Activated T-cell treated with anti-CD3 and anti-CD28 coated beads for 24 hours (primary cell): ENCODE data around the gene CCR6.
"Not testable (repeated sequence)": the region's sequence is repeated elsewhere in the genome, so short reads cannot be mapped to it uniquely, and the experiment has no call there.

ENCODE experiments used
- DNase-seq: peaks from one replicate; pipeline ENCODE4 v3.0.0-alpha.2; 2020; ENCODE audit warnings: low read depth

The CCR6 gene

DNA sequence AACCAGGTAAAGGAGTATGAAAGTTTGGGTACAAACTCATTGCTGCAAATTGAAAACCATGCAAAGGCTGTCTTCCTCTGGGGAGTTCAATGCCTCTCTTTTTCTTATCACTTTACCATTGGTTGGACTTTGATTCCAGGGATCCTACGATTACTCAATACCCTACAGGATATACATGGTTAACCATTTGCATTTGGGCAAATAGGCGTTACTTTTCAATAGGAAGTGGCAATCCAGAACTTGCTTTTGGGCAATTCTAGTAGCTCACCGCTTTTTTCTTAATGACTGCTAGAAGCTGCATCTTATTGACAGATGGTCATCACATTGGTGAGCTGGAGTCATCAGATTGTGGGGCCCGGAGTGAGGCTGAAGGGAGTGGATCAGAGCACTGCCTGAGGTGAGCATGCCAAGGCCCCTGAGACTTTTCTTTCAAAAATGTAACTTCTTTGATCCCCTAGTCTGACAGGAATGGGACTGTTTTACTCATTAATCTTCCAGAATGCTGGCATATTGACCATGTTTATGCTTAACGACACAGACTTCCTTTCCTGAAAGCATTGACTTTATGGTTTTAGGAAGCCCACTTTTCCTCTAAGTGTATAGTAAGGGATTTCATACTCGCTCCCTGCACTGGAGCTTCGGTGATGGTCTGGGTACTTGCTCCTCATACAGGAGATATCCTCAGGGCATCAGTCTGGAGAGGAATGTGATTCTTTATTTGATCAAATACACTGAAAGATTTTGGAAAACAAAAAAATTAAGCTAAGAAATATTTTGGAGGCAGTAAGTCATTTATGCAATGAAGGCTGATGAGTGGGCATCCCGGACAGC lies at the start of gene CCR6:
Gene CCR6 (plus strand): TSS at position 270 of the 831 bp plus-strand sequence. CDS start 13,039 bp downstream, outside the sequence.
- no peak for DNase-seq

DNA sequence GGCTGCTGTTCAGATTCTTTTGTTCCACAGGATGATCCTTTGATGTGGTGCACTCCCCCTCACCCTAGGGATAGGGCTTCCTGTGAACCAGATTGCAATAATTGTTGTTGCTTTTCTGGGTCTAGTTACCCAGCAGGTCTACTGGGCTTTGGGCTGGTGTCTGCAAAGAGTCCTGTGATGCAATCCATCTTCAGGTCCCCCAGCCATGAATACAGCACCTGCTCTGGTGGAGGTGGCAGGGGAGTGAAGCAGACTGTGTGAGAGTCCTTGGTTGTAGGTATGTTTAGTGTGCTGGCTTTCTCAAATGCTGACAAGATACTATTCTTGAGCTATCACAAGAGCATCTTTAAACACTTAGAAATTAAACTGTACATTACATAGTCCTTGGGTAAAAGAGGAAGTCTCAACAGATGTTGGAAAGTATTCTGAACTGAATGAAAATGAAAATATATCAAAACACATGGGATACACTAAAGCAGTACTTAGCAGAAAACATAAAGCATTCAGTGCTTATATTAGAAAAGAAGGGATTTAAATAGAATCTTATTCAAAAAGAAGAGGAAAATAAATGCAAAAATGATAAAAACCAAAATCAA lies 49.1 kb upstream of the CCR6 start:
- no peak for DNase-seq

DNA sequence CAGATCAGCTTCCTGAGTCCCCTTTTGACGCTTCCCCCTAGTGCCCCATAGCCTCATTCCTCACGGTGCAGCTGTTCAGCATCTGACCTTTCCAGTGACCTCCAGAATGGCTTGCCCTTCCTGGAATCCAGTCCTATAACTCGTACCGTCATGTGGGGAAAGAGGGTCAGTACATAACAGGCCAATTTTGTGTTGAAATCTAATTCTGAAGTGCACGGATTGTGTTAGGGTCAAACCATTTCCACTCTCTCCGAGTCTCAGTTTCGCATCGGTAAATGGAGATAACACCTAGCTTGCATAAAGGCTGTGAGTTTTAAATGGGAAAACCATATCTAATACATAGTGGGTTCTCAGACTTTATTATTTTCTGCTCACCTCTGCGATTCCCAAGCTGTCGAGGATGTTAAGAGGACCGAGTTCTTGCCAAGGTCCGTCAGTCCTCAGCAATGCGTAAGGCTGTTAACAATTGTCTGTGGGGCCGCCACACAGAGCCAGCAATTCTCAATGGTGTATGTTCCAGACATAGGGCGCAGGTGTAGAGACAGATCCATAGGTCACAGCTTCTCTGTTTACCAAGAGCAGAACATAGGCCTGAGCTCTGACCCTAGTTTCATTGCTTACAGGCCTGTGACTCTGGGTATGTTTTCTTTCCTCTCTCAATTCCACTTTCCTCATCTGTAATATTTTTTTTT lies 45.5 kb upstream of the CCR6 start:
- DNase-seq = no peak

DNA sequence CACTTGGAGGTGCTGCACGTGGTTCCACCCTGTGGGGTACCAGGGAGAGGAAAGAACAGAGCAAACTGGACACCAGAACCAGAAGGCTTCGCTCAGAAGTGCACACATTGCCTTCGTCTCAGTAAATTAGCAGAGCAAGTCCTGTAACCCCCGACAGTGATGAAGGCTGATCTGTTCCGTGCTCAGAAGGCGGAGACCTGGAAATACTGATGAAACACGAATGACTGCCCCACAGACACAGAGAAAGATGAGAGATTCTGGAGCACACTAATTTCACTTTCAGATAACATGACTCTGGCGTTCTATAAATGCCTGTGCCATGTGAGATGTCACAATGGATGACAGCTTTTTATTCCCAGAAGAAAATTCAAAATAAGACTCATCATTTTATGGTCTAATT lies 44.2 kb upstream of the CCR6 start:
- no peak for DNase-seq

DNA sequence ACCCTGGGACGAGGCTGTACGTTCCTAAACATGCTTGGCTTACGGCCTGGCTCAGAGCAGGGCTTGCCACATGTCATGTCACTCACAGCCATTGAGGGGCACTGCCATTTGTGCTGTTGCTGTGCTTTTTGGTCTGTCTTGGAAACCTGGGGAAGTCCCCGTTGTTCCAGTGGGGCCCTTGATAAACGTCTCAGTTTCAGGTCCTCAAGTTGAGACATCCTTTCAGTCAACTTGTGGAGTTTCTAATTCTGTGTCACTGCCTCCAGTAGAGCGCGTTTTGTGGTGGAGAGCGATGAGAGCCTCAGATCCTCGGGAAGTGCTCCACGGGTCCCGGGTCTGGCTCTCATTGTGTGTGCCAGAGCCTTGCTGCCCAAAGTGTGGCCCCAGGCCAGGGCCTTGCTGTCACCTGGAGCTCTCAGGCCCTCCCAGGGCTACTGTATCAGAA lies 43.0 kb upstream of the CCR6 start:
- peak; percentile 55 for DNase-seq

DNA sequence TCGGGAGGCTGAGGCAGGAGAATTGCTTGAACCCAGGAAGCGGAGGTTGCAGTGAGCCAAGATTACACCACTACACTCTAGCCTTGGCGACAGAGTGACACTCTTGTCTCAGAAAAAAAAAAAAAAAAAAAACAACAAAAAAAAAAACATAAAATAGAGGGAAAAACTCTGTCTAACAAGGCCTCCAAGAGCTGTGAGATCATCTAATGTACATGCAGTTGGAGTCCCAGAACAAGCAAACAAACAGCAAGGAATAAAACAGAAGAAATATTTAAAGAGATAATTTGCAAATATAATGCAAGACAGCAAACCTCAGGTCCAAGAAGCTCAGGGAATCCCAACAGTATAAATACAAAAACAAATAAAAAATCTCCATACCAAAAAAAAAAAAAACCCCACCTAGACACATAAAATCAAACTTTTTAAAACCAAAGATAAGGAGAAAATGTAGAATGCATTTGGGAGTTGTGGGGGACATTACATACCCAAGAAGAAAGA lies 35.0 kb upstream of the CCR6 start:
- no peak for DNase-seq

DNA sequence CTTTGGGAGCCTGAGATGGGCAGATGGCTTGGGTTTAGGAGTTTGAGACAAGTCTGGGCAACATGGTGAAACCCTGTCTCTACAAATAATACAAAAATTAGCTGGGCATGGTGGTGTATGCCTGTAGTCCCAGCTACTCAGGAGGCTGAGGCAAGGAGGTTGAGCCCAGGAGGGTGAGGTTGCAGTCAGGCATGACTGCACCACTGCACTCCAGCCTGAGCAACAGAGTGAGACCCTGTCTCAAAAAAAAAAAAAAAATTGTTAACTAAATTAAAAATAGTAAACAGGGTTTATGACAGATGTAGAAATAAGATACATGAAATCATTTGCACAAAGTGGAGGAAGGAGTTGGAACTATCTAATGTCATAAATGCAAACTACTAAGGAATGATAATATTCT lies 34.2 kb upstream of the CCR6 start:
- not testable (repeated sequence) for DNase-seq

DNA sequence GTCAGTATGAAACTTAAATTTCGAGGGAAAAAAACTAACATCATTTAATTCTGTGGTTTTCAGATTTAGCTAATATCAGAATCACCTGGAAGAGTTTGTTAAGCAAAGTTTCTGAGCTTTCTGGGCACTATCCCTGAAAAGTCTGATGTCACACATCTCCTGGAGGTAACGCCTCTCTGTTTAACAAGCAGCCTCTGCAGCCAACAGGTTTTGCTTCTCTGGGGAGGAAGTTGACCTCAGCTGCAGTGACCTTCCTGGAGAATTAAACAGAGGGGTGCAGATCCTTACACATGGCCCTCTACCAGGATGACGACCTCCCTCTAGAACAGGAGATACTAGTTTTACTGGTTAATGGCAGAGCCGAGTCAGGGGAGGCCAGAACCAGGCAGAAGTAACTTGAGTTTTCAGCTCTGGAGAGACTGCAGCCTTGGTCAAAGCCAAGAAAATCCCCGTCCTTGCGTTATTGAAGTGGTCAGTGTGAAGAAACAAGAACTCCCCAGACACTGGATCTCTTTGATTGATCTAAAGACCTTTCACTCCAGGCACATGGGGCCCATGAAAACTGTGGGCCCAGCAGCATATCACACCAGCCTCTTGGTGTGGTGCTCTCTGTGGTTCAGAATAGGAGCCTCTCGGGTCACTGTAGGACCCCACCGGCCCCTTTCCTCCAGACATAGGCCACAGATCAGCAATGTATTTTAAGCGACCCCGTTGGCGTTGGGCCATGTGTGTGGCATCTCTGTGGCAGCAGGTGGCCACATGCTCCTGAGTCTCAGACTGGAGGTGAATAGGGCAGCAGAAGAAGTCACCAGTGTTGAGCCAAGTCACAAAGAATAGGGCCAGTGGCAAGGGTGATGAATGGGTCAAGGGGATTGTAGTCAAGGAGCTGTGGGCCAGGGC lies 33.4 kb upstream of the CCR6 start:
- DNase-seq = no peak

DNA sequence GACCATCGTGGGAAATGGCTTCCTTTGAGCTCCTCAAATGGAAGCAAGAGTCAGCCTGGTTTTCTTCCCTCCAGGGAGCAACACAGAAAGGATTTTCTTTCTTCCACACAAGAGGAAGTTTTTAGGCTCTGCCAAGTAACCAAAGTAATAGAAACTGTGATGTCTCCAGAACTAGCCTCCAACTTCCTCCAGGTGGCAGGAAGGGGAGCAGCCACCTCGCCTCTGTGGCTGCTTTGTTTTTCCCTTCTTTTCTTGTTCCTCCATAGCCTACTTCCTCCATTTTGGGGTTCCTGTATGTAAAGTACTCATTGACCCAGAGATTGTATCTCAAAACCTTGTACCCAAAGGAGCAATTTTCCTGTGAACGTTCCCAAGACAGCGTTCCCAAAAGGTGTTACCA lies 32.7 kb upstream of the CCR6 start:
- DNase-seq = no peak

DNA sequence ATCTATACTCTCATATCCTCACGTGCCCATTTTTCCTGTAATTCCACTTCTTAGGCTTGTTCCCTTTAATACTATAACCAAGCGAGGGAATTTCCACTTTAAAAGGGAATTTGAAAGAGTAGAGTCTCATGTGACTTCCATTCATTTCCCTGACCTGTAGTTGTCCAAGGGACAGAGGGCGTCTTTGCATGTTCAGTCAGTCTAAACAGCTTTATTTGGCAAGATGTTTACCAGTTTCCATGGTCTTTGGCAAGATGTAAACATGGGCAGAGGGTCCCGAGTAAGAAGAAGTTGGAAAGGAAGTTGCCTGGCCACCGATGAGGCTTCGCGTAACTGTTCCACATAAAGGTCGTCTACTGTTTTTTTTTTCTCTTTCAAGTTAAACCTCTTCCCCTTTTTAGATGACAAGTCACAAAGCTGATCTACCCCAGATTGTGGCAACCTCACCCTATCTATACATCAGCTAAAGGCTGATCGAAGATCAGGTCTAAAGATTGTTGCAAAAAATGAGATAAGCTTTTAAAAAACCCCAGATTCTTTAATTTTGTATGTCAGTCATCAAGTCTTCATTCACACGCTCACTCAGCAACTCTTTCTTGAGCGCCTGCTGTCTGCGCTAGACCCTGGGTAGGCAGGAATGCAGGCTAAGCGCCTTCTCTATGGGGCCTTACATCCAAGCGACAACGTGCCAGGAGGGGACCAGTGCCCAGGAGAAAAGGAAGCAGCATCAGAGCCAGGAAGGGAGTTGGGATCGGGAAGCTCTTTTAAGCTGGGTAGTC lies 31.7 kb upstream of the CCR6 start:
- DNase-seq = no peak

DNA sequence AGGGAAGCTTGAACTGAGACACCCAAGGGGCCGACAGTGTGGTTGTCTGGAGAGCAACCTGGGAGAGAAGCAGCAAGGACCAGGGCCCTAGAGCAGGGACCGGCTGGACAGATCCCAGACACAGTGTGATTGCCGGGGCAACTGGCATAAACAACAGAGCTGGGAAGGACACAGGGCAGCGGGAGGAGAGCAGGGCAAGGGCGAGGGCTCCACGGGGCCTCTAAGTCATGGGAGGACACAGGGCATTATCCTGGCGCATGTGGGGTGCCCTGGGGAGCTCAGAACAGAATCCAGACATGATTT lies 31.1 kb upstream of the CCR6 start:
- no peak for DNase-seq

DNA sequence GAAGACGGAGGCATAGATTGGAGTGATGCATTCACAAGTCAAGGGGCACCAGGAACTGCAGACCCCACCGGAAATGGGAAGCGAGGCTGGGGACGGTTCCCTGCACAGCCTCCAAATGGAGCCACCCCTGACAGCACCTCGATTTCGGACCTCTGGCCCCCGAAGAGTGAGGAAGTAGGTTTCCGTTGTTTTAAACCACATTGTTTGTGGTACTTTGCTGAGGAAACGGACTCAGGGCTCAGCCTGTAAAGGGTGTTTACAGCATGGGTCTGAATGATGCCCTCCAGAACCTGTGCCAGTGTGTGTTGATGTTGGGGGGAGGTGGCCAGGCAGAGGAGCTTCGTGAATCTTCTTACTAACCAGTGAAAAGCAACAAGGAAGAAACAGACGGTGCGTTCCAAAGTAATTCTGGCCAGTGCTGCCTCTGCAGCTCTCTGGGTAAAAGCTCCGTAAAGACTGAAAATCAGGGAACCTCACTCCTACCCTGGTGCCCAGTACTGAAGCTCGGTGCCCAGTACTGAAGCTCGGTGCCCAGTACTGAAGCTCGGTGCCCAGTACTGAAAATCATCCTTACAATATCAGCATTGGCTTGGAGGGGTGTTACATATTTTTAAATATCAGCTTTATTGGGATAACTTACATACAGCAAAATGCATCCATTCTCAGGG lies 30.1 kb upstream of the CCR6 start:
- DNase-seq = no peak

DNA sequence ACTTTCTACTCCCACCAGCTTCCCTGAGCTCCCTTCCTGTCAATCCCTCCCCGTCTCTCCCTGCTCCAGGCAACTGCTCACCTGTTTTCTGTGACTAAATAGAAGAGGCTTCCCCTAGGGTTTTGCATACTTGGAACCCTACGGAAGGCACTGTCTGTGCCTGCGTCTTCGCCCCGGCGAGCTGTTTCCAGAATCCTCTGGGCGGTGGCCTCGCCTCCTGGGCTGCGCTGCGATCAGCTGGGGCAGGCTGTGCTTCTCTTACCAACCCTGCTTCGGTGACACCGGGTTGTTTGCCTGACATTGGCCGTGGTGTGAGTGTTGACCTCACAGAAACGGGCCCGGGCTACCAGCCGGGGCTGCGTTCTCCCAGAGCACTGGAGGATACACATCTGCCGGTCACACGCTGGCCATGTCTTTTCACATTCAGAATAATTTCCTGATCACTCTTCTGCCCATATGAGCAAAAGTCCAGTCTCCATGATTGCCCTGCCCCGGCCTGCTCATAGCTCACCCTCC lies 29.4 kb upstream of the CCR6 start:
- no peak for DNase-seq

DNA sequence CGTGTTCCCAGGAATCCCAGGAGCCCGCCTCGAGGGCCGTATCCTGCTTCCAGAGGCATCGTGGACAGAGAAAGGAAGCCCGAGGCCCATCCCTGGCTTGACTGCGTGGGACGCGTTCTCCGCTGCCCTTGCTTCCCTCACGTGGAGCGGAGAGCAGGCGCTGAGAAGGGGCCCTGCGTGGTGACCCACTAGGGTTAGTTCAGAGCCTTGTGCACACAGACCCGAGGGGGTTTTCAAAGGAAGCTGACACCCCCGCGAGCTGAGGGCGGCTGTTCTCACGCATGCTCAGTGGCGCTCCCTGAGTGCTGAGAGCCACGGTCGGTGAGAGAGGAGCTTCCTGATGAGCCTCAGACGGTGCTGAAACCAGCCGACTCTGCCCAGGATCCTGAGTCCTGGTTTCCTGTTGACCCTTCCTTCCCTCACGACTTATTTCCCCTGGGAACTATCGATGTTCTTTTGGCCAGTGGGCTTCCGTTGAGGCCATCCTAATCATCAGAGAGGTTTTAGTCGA lies 28.9 kb upstream of the CCR6 start:
- peak; percentile 51 for DNase-seq

DNA sequence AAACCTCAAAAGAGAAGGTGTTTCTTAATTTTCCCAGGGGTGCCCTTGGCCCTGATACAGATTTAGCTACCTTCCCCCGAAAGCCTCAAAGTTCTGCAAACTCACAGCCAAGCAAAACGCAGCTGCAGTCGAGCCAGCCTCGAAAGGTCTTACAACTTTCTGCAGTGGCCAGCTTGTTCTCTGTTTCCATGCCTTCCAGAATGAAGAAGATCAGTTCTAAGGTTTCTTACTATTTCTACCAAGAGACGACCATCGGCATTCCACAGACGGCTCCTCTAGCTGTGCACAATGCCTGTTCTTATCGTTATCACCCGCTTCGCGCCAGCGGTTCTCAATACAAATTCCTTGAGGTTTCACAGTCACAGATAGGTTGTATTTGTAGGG lies 28.5 kb upstream of the CCR6 start:
- no peak for DNase-seq

DNA sequence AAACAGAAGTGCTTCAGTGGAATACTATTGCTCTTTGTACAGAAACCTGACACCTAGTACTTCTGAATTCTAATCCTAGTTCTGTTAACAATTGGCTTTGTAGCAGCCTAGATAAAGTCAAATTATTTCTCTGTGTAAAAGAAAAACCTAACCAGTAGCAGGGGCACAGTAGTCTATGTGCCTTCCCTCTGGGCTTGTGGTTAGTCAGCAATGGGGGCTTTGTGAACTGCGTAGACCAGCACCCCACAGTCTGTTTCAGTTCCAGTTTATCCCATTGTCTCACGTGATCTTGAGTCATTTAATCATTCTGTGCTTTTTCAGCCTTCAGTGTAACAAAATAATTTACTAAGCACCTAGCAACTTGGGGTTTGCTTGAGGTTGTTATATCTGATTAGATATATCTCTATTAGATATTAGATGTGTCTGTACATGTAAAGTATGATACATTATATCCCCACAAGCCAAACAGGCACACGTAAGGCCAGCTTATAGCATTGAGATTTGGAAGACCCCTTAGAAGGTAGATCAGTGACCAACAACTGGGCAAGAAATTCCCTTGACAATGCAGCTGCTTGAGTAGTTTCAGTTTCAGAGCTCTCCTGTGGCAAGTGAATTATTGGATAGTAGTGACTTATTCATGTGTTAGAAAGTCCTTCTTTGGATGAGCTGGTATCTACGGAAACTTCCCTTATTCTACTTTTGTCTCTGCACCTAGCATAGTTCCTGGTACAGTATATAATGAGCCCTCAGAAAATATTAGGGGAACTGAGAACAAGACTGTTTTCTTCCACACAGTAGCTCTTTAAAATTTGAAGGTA lies 27.9 kb upstream of the CCR6 start:
- DNase-seq = no peak

DNA sequence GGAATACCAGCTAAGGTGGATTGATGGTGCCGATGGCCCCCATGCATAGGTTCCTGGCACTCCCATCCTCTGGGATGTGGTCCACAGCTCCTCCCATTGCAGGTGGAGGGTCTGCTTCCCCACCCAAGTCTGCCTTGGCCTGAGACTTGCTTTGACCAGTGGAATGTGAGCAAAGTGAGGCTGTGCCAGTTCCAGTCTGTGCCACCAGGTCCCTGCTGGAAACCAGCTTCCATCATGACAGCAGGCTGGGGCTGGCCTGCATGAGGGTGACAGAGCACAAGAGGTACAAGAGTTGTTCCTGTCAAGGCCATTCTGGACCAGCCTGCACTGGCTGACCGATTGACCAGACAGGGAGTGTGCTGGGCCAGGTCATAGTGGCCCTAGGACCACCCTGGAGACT lies 27.0 kb upstream of the CCR6 start:
- DNase-seq = no peak

DNA sequence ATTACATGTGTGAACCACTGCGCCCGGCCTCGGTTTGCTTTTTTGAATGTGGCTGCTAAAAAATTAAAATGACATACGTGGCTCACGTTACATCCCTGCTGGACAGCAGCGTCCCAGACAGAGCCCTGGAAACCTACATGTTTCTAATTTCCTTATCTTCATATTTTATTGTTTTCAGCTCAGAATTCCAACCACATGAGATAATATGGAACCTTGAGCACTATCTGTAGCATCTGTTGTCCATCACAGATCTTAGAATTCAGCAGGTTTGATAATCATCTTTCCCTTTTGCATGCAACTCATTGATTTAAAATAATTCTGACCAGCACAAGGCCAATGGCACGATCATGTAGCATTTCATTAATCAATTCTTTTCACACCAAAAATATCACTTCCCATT lies 25.9 kb upstream of the CCR6 start:
- DNase-seq = no peak

DNA sequence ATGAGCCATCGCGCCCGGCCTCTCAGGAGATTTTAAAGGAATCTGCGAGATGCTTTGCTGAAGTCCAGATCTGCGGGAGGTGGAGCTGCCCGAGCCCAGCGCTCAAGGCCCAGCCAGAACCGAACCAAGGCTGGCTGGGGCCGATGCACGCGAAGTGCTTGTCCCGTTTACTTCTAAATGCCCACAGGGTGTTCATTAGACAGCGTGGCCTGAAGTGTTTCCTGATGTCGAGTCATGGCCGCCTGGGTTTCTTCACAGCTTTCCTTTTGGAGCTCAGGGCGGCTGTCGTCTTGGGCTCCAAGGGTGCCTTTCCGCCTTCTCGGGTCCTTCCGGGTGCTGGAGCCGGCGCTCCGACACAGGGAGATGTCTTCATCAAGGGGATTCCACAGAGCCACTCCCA lies 25.1 kb upstream of the CCR6 start:
- no peak for DNase-seq
